D721Med (cell line): ENCODE measurements around the gene OSBPL3.

Experiments
- DNase-seq: peaks from one replicate; pipeline ENCODE4 v3.0.0; 2011; ENCODE audit warnings: low spot score; ENCODE audit not compliant: insufficient read length
- FAIRE-seq: peaks from 2 replicates; lab custom pipeline; 2011; peaks lifted over from hg19 to GRCh38; lab: Jason Lieb, UNC
- TF ChIP-seq, protein P1 (sequence below): IDR thresholded peaks from 2 replicates; pipeline ENCODE4 v1.5.1; 2012; ENCODE audit warnings: mild to moderate bottlenecking, control low read depth; ENCODE audit not compliant: insufficient read depth; ENCODE audit errors: missing control alignments

OSBPL3 gene

DNA sequence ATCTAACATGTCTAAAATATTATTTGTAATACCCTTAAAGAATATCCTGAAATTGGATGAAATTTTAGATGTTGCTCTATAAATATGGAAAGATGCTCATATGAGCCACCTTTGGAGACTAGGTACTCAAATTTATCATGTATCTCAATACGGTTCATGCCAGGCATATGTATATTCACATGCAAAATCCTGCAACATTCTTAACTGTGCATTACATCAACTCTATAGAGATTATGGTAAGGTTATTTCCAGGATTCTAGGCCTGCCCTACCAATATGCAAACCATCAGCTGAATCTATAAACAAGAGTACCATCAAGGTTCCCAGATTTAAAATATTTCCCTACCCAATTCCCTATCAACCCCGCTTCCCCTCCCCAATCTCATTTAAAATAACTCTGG lies 27.5 kb downstream of the OSBPL3 start:
- no peak for FAIRE-seq
- no peak for DNase-seq
- TF ChIP-seq, protein P1, sequence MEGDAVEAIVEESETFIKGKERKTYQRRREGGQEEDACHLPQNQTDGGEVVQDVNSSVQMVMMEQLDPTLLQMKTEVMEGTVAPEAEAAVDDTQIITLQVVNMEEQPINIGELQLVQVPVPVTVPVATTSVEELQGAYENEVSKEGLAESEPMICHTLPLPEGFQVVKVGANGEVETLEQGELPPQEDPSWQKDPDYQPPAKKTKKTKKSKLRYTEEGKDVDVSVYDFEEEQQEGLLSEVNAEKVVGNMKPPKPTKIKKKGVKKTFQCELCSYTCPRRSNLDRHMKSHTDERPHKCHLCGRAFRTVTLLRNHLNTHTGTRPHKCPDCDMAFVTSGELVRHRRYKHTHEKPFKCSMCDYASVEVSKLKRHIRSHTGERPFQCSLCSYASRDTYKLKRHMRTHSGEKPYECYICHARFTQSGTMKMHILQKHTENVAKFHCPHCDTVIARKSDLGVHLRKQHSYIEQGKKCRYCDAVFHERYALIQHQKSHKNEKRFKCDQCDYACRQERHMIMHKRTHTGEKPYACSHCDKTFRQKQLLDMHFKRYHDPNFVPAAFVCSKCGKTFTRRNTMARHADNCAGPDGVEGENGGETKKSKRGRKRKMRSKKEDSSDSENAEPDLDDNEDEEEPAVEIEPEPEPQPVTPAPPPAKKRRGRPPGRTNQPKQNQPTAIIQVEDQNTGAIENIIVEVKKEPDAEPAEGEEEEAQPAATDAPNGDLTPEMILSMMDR, result no peak

DNA sequence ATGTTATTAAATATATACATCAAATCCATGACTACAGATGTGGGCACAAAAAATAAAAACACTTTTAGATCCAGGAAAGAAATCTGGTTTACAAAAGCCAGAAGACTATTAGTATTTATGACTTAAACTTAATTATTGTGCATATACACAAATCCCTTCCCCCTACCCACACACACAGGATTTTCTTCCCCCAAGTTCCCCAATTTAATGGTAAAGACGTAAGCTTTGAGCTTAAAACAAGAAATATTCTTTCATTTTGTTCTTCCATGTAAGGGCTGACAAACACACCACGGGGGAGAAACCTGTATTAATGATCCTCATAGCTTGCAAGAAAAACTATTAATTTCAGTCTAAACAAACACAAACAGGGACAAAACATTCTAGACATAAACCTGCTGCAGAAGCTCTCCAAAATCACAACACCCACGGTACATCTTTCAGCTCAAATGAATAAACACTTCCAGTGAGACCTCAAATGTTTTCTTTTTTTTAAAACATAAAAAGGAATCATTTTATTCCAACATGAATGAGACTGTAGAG lies 28.5 kb downstream of the OSBPL3 start:
- no peak for FAIRE-seq
- TF ChIP-seq, protein P1, result no peak
- no peak for DNase-seq

DNA sequence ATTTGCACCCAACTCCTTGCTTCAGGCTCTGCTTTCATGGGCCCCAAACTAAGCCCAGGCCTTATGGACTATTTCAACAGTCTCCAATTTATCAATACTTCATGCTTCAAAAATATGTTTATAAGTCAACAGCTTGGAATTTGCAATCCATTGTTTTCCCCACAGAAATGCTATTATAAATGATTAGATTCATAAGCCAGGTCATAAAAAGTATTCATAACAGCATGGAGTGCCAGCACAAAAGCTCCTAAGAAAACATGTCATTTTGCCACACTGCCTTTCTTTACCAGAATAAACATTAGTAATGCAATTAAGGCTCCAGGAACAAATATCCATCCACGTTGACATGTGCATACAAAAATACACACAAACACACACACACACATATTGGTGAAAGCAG lies 30.1 kb downstream of the OSBPL3 start:
- FAIRE-seq (no peak), DNase-seq (no peak)
- TF ChIP-seq, protein P1, result no peak

DNA sequence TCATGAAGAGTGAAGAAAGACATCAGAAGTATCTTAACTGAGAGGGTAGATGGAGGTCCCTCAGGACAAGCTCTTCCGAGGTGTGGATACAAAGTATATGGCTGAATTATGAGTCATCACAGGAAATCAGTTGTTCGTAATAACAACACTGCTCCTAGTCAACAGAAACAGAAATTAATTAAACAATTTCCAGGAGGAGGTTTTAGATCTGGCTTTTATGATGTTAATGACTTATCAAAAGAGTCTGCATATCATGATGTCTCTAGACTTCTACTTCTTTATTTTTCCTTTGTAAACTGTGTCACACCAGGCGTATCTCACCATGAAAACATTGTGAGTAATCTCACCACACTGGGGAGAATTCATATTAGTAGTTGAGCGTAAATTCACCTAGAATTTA lies 31.2 kb downstream of the OSBPL3 start:
- FAIRE-seq (no peak), DNase-seq (no peak)
- TF ChIP-seq, protein P1, result no peak

DNA sequence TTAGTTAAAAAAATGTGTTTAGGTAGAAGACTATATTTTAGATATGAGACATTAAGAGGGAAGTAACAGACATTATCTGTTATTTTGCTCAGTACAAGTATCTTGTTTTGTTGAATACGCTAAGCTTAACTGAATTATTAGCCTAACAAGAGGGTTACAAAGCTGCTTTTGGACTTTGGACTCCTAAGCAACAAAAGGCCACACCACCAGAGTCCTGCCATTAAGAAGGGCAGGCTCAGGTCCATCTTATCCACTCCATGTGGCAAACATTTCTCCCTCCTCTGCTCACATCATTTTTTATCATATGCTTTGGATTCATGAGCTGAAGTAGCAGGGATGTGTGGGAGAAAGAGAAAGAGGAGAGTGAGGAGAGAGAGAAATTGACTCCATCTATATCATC lies 33.5 kb downstream of the OSBPL3 start:
- DNase-seq (no peak), FAIRE-seq (no peak)
- TF ChIP-seq, protein P1, result no peak

DNA sequence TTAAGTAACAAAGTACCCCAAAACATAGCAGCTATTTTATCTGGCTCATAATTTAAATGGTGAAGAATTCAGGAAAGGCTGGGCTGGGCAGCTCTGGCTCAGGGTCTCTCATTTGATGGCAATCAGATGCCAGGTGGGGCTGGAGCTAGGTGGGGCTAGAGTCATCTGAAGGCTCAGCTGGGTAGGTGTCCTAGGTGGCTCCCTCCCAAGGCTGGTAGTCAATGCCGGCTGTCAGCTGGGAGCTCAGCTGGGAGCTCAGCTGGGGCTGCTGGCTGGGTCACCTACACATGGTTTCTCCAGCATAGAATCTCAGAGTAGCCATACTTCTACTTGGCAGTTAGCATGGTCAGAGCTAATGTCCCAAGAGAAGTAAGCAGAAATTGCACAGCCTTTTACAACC lies 34.1 kb downstream of the OSBPL3 start:
- FAIRE-seq (no peak), DNase-seq (no peak)
- TF ChIP-seq, protein P1, result no peak

DNA sequence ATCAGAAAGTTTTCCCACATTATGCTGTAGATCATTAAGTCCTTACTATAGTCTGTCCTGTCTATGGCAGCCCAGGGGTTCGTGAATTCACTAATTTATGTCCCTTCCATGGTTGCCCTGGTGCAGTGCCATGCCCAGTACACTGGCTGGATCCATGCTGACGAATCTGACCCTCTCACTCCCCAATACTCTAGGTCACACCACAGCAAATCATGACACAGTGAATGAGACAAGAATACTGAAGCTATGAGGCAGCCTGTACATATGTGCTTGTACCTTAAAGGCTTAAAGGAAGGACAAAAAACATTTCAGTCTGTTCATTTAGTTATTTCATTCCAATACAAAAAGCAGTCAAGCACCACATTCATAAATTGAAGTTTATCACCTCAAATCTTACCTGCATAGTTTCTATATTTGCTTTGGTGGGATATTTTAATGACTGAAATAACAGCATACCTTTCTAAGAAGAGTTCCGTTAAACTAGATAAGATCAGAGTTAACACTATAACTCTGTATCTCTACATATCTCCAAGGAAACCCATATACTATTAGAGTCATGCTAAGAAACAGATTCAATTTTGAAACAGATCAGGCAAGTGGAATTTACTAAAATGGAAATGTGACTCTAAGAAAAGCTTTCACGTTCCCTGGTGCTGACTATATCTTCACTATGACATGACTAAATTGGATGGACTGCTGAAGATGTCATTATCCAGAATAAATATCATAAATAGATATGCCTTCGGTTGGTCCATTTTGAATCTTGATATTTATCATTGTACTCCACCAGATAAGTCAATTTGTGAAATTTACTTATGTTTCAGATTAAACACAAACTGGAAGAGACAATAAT lies 36.7 kb downstream of the OSBPL3 start:
- FAIRE-seq (no peak), DNase-seq (no peak)
- TF ChIP-seq, protein P1, result no peak
